ENCODE data around the gene ZFPM1.

Gene ZFPM1

DNA sequence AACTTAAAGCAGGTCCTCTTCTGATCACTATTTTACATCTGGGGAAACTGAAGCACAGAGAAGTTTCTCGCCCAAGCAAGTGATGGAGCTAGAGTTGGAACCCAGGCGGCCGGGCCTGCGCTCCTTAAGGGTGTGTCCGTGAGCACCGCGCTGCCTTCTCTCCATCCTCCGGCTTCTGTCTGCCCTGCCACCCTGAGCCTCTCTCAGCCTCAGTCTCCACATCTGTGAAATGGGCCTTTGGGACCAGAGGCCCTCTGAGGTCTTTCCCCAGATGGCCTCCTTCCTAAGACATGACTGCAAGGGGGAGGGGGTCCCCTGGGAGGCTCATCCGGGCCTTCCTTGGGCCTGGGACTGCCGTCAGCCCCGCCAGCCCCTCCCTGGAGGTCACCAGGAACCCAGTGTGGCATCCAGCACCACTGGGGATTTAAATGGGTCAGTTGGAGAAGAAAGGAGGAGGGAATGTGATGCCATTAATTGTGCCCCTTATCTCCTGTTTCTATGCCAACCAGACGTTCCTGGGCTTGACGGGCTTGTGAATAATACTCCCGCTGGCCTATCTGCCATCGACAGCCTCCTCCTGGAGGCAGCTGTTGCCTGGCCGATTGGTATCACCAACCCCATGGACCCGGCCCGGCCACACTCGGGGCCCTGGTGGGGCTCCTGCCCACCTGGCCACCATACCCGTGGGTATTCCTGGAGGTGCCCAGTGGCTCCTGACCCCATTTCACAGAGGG is 5.1 kb downstream of the ZFPM1 start:
- Histone ChIP-seq H3K79me2 (ENCODE audit: insufficient read depth, low read depth) (no peaks in the 10 kb centered on the region), H3K27ac (no peak overlapping the region), H3K4me2 (no peak overlapping the region), H3K36me3 (ENCODE audit: insufficient read depth) (no peaks in the 10 kb centered on the region), H3K27me3 (ENCODE audit: insufficient read depth, low read depth) (peaks cover 70% of the 10 kb centered on the region), H2AFZ (ENCODE audit: low read depth) (no peak overlapping the region), H3K4me1 (ENCODE audit: low read depth, poor library complexity, severe bottlenecking) (no peaks in the 10 kb centered on the region), H3K4me3 (IDR thresholded peaks at IDR 0.05; ENCODE audit: insufficient read depth, low read depth, low read length) (no peak overlapping the region), H4K20me1 (ENCODE audit: insufficient read depth) (no peaks in the 10 kb centered on the region), H3K9ac (no peak overlapping the region)
- TF ChIP-seq, protein P1, sequence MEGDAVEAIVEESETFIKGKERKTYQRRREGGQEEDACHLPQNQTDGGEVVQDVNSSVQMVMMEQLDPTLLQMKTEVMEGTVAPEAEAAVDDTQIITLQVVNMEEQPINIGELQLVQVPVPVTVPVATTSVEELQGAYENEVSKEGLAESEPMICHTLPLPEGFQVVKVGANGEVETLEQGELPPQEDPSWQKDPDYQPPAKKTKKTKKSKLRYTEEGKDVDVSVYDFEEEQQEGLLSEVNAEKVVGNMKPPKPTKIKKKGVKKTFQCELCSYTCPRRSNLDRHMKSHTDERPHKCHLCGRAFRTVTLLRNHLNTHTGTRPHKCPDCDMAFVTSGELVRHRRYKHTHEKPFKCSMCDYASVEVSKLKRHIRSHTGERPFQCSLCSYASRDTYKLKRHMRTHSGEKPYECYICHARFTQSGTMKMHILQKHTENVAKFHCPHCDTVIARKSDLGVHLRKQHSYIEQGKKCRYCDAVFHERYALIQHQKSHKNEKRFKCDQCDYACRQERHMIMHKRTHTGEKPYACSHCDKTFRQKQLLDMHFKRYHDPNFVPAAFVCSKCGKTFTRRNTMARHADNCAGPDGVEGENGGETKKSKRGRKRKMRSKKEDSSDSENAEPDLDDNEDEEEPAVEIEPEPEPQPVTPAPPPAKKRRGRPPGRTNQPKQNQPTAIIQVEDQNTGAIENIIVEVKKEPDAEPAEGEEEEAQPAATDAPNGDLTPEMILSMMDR (conservative IDR thresholded peaks at IDR 0.05; ENCODE audit: low read depth, low read length): no peak

DNA sequence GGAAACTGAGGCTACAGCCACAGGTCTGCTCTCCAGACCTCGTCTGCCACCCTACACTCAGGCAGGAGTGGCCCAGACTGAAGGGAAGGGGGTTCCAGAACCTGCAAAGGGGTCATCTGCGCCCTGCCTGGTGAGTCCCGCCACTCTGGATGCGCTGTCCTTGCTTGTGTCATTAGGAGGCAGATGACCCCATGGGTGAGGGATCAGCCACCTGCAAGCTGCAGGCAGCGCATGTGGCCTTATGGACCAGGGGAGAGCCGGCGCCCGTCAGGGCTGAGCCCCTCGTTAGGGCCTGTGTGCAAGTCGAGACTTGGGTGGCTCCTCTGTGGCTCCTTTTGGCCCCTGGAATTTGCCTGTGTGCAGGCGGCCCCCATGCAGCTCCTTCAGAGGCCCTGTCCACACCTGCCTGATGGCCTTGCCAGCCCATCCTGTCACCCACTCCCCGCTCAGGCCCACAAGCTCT is 5.7 kb downstream of the ZFPM1 start:
- Histone ChIP-seq H3K4me3 (IDR thresholded peaks at IDR 0.05; ENCODE audit: insufficient read depth, low read depth, low read length) (no peak overlapping the region), H3K4me2 (no peak overlapping the region), H3K27me3 (ENCODE audit: insufficient read depth, low read depth) (peaks cover 74% of the 10 kb centered on the region), H2AFZ (ENCODE audit: low read depth) (no peak overlapping the region), H3K79me2 (ENCODE audit: insufficient read depth, low read depth) (no peaks in the 10 kb centered on the region), H4K20me1 (ENCODE audit: insufficient read depth) (no peaks in the 10 kb centered on the region), H3K9ac (no peak overlapping the region), H3K27ac (no peak overlapping the region), H3K36me3 (ENCODE audit: insufficient read depth) (no peaks in the 10 kb centered on the region), H3K4me1 (ENCODE audit: low read depth, poor library complexity, severe bottlenecking) (no peaks in the 10 kb centered on the region)
- TF ChIP-seq, protein P1 (conservative IDR thresholded peaks at IDR 0.05; ENCODE audit: low read depth, low read length): no peak

- H3K79me2 ChIP-seq (ENCODE audit: insufficient read depth, low read depth): no peaks in the 10 kb centered on the region
- no peak overlapping the region for H2AFZ ChIP-seq (ENCODE audit: low read depth)
- no peaks in the 10 kb centered on the region for H3K4me1 ChIP-seq (ENCODE audit: low read depth, poor library complexity, severe bottlenecking)
- TF ChIP-seq, protein P1 (conservative IDR thresholded peaks at IDR 0.05; ENCODE audit: low read depth, low read length): no peak
- H3K36me3 ChIP-seq (ENCODE audit: insufficient read depth): no peaks in the 10 kb centered on the region
- H3K9ac ChIP-seq: no peak overlapping the region
- no peak overlapping the region for H3K4me3 ChIP-seq (IDR thresholded peaks at IDR 0.05; ENCODE audit: insufficient read depth, low read depth, low read length)
- H3K4me2 ChIP-seq: no peak overlapping the region
- H3K27me3 ChIP-seq (ENCODE audit: insufficient read depth, low read depth): peaks cover 74% of the 10 kb centered on the region
- H3K27ac ChIP-seq: no peak overlapping the region
- no peaks in the 10 kb centered on the region for H4K20me1 ChIP-seq (ENCODE audit: insufficient read depth)
Measured at GRCh38 chr16:88459366-88460073, 6.4 kb downstream of the ZFPM1 start.

DNA sequence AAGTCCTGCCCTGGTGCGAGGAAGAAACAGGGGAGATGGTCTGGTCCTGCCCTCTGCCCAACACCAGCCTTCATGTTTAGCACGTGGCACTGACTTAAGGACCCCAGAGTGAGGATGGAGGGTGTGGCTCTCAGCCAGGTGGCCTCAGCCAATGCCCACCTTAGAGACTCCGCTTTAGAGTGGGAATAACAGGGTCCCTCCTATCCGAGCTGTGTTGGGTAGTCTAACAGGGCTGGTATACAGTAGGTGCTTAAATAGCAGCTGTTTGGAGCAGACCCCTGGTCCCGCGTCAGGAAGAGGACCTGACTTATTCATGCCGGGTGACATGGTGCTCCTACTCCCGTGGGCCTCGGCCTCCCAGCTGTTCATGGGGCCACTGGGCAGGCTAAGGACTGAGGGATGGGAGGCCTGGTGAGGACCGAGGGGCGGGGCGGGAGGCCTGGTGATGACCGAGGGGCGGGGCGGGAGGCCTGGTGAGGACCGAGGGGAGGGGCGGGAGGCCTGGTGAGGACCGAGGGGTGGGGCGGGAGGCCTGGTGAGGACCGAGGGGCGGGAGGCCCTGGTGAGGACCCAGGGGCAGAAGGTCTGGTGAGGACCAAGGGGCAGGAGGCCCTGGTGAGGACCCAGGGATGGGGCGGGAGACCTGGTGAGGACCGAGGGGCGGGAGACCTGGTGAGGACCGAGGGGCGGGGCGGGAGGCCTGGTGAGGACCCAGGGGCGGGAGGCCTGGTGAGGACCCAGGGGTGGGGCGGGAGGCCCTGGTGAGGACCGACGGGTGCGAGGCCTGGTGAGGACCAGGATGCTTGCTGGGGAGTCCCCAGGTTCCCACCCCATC is 7.6 kb downstream of the ZFPM1 start:
- TF ChIP-seq, protein P1 (conservative IDR thresholded peaks at IDR 0.05; ENCODE audit: low read depth, low read length): no peak
- no peaks in the 10 kb centered on the region for H3K36me3 ChIP-seq (ENCODE audit: insufficient read depth)
- H2AFZ ChIP-seq (ENCODE audit: low read depth): no peak overlapping the region
- no peak overlapping the region for H3K4me3 ChIP-seq (IDR thresholded peaks at IDR 0.05; ENCODE audit: insufficient read depth, low read depth, low read length)
- no peak overlapping the region for H3K4me2 ChIP-seq
- no peaks in the 10 kb centered on the region for H4K20me1 ChIP-seq (ENCODE audit: insufficient read depth)
- no peak overlapping the region for H3K27ac ChIP-seq
- H3K4me1 ChIP-seq (ENCODE audit: low read depth, poor library complexity, severe bottlenecking): no peaks in the 10 kb centered on the region
- H3K79me2 ChIP-seq (ENCODE audit: insufficient read depth, low read depth): no peaks in the 10 kb centered on the region
- H3K9ac ChIP-seq: no peak overlapping the region
- H3K27me3 ChIP-seq (ENCODE audit: insufficient read depth, low read depth): peaks cover 76% of the 10 kb centered on the region
